ENCODE measurements around the gene SLAMF9.

Gene SLAMF9

GRCh38 chr1:159953536-159954515 is at the start of gene SLAMF9:
Gene SLAMF9, minus strand, starts transcription at chr1:159954237. Its CDS starts 100 bp downstream, at chr1:159954137.
- Histone ChIP-seq H4K20me1 (ENCODE audit: low read depth, low read length) (no peaks in the 10 kb centered on the region), H3K27ac (ENCODE audit: low read depth, low read length) (no peak within 1 kb of the TSS), H3K36me3 (ENCODE audit: low read length) (no peaks in the 10 kb centered on the region), H3K4me3 (ENCODE audit: insufficient read depth, low read length, poor library complexity, severe bottlenecking) (no peak within 1 kb of the TSS), H3K4me2 (ENCODE audit: low read depth, low read length, poor library complexity, severe bottlenecking) (no peak within 1 kb of the TSS), H2AFZ (ENCODE audit: low read depth, low read length, severe bottlenecking) (no peak within 1 kb of the TSS), H3K9me2 (replicated peaks; ENCODE audit: insufficient read depth, low read length) (no peaks in the 10 kb centered on the region), H3K79me2 (ENCODE audit: insufficient read depth, low read length) (no peaks in the 10 kb centered on the region), H3F3A (ENCODE audit: insufficient read depth) (no peaks in the 10 kb centered on the region), H3K9me3 (ENCODE audit: insufficient read depth, low read length) (no peaks in the 10 kb centered on the region), H3K9ac (ENCODE audit: low read length) (no peak within 1 kb of the TSS), H3K27me3 (ENCODE audit: low read length) (no peaks in the 10 kb centered on the region)
- TF ChIP-seq CTCF (IDR thresholded peaks at IDR 0.05; ENCODE audit: insufficient read depth, low read length, poor library complexity, severe bottlenecking) (no peak), EZH2phosphoT487 (conservative IDR thresholded peaks at IDR 0.05; ENCODE audit: low read length) (no peak)

DNA sequence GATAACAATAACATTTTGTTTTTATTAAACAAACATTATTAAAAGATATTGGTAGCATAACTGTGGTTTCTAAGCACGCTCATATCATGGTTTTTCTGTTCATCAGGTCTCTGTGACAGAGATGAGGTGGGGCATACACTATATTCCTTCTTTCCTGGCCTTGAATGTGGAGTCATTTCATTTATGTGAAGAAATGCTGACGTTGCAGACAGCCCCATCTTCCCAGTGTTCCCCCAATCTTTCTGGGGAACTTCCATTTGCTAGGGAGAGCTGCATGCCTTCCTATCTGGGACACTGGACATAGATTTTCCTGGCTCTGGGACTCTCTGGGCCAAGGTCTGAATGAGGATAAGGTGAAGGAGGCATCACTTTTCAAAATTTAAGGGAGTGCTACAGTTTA is 47.4 kb upstream of the SLAMF9 start:
- H3K36me3 ChIP-seq (ENCODE audit: low read length): no peaks in the 10 kb centered on the region
- no peaks in the 10 kb centered on the region for H3K79me2 ChIP-seq (ENCODE audit: insufficient read depth, low read length)
- no peak overlapping the region for H2AFZ ChIP-seq (ENCODE audit: low read depth, low read length, severe bottlenecking)
- no peak overlapping the region for H3K4me2 ChIP-seq (ENCODE audit: low read depth, low read length, poor library complexity, severe bottlenecking)
- H4K20me1 ChIP-seq (ENCODE audit: low read depth, low read length): no peaks in the 10 kb centered on the region
- H3F3A ChIP-seq (ENCODE audit: insufficient read depth): no peaks in the 10 kb centered on the region
- no peaks in the 10 kb centered on the region for H3K9me3 ChIP-seq (ENCODE audit: insufficient read depth, low read length)
- H3K27ac ChIP-seq (ENCODE audit: low read depth, low read length): no peak overlapping the region
- H3K9me2 ChIP-seq (replicated peaks; ENCODE audit: insufficient read depth, low read length): no peaks in the 10 kb centered on the region
- no peaks in the 10 kb centered on the region for H3K27me3 ChIP-seq (ENCODE audit: low read length)
- TF ChIP-seq CTCF (IDR thresholded peaks at IDR 0.05; ENCODE audit: insufficient read depth, low read length, poor library complexity, severe bottlenecking): no peak
- TF ChIP-seq EZH2phosphoT487 (conservative IDR thresholded peaks at IDR 0.05; ENCODE audit: low read length): no peak
- H3K4me3 ChIP-seq (ENCODE audit: insufficient read depth, low read length, poor library complexity, severe bottlenecking): no peak overlapping the region
- H3K9ac ChIP-seq (ENCODE audit: low read length): no peak overlapping the region

DNA sequence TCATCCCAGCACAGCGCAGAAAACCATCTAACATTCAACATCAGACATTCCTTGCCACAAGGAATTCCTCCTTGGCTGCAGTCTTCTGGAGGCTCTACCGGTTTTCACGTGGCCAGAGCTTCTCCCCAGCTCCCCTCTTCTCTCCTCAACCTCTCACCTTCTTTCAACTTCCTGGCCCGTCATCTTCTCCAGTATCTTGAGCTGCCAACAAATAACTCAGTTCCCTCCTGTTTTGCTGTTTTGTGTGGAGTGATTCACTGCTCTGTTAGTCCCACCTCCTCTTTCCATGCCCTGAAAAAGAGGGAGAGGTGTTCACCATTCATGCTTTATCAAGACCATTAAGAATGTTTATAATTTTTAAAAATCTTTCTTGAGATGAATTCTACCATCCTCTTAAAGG is 45.2 kb upstream of the SLAMF9 start:
- H3K27ac ChIP-seq (ENCODE audit: low read depth, low read length): no peak overlapping the region
- H3K4me2 ChIP-seq (ENCODE audit: low read depth, low read length, poor library complexity, severe bottlenecking): no peak overlapping the region
- no peaks in the 10 kb centered on the region for H3K36me3 ChIP-seq (ENCODE audit: low read length)
- no peaks in the 10 kb centered on the region for H3K9me2 ChIP-seq (replicated peaks; ENCODE audit: insufficient read depth, low read length)
- H3K4me3 ChIP-seq (ENCODE audit: insufficient read depth, low read length, poor library complexity, severe bottlenecking): no peak overlapping the region
- TF ChIP-seq EZH2phosphoT487 (conservative IDR thresholded peaks at IDR 0.05; ENCODE audit: low read length) (no peak), CTCF (IDR thresholded peaks at IDR 0.05; ENCODE audit: insufficient read depth, low read length, poor library complexity, severe bottlenecking) (no peak)
- H4K20me1 ChIP-seq (ENCODE audit: low read depth, low read length): no peaks in the 10 kb centered on the region
- H2AFZ ChIP-seq (ENCODE audit: low read depth, low read length, severe bottlenecking): no peak overlapping the region
- no peaks in the 10 kb centered on the region for H3K9me3 ChIP-seq (ENCODE audit: insufficient read depth, low read length)
- no peaks in the 10 kb centered on the region for H3F3A ChIP-seq (ENCODE audit: insufficient read depth)
- H3K27me3 ChIP-seq (ENCODE audit: low read length): no peaks in the 10 kb centered on the region
- no peaks in the 10 kb centered on the region for H3K79me2 ChIP-seq (ENCODE audit: insufficient read depth, low read length)
- H3K9ac ChIP-seq (ENCODE audit: low read length): no peak overlapping the region

All from SU-DHL-6 (cell line).